Panc1 (cell line): ENCODE data around the gene TMEM121B.

Experiments
- CTCF ChIP-seq: fragments of 450-650 bp; IDR thresholded peaks from 2 replicates; pipeline ENCODE4 v1.5.1; 2017; ENCODE audit warnings: mild to moderate bottlenecking
- POLR2AphosphoS5 ChIP-seq: IDR thresholded peaks from 2 replicates; pipeline ENCODE4 v1.6.1; 2012; ENCODE audit warnings: mild to moderate bottlenecking, low read depth, low read length, moderate library complexity
- SIN3A ChIP-seq: IDR thresholded peaks from 2 replicates; pipeline ENCODE4 v1.6.1; 2012; ENCODE audit warnings: low read depth, mild to moderate bottlenecking, low read length, moderate library complexity, borderline replicate concordance; ENCODE audit not compliant: insufficient read depth

- TF ChIP-seq SIN3A (no peak), CTCF (peak; percentile 47; the same call in 1 of the 2 replicates), POLR2AphosphoS5 (no peak)
Measured at GRCh38 chr22:17164392-17165024, 43.3 kb upstream of the TMEM121B start.
